Neural cell (in vitro differentiated cells): Measurements from ENCODE around the gene EBPL.

Experiments
- EZH2 ChIP-seq: fragments of 200-600, 300-800 bp; shearing (Covaris generic), sonication (generic); IDR thresholded peaks from 2 replicates; pipeline ENCODE4 v1.6.1; 2014; ENCODE audit warnings: antibody characterized with exemption, low read length, borderline replicate concordance, mild to moderate bottlenecking; ENCODE audit not compliant: insufficient read depth, poor library complexity, severe bottlenecking
- POLR2AphosphoS5 ChIP-seq: IDR thresholded peaks from 2 replicates; pipeline ENCODE4 v1.6.1; 2012

DNA sequence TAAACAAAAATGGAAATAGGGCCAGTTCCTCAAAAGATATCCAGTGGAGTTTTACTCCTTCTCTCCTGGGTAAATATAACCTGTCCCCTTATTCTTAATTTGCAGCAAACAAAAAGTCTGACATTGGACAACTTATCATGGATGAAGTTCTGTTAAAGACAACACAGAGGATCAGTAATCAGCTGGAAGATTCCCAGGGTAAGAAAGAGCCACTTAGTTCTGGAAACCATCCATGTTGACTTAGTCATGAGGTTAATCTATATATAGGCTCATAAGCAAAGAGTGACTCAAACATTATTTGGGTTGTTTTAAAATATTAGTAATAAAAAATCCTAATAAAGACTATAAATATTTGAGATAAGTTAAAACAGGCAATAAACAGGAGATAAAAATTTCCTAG is 40.5 kb upstream of the EBPL start:
- no peak for TF ChIP-seq POLR2AphosphoS5
- no peak for TF ChIP-seq EZH2
